ENCODE data around the gene ERO1A. TPM values are rescaled to one million over a fixed set of nuclear protein-coding genes. Genes with fewer than 3 reads are reported as not detected.

The ERO1A gene
- total RNA-seq, 2 donors from 2014 or later: 142 to 146 TPM

GRCh38 chr14:52610187-52610586 lies 85.2 kb downstream of the ERO1A start:
- no peak for DNase-seq (ENCODE audit: low spot score)
- no peak for ATAC-seq
- no peaks in the 10 kb centered on the region for H3K4me1 Mint-ChIP-seq (ENCODE audit: low read depth in 2 of 2)
- no peak overlapping the region for H3K4me3 Mint-ChIP-seq
- no peaks in the 10 kb centered on the region for H3K9me3 Mint-ChIP-seq
- peaks cover 2% of the 10 kb centered on the region for H3K36me3 Mint-ChIP-seq
- peaks cover 2 to 7% of the 10 kb centered on the region in 2 donors for H3K27me3 Mint-ChIP-seq
- H3K27ac Mint-ChIP-seq: no peak overlapping the region

- DNase-seq (ENCODE audit: low spot score) (no peak), ATAC-seq (no peak)
- H3K36me3 Mint-ChIP-seq: peaks cover 6% of the 10 kb centered on the region
- no peak overlapping the region for H3K27ac Mint-ChIP-seq
- H3K9me3 Mint-ChIP-seq: no peaks in the 10 kb centered on the region
- no peaks in the 10 kb centered on the region for H3K4me1 Mint-ChIP-seq (ENCODE audit: low read depth in 2 of 2)
- H3K4me3 Mint-ChIP-seq: no peak overlapping the region
- H3K27me3 Mint-ChIP-seq: peaks cover 2 to 7% of the 10 kb centered on the region in 2 donors
These were observed 85.8 kb downstream of the ERO1A start for GRCh38 chr14:52609445-52610044.

GRCh38 chr14:52607061-52607460 lies 88.3 kb downstream of the ERO1A start:
- no peak overlapping the region for H3K4me3 Mint-ChIP-seq
- H3K36me3 Mint-ChIP-seq: peaks cover 6% of the 10 kb centered on the region
- ATAC-seq (no peak), DNase-seq (ENCODE audit: low spot score) (no peak)
- H3K27ac Mint-ChIP-seq: no peak overlapping the region
- peaks cover 4% of the 10 kb centered on the region in 2 donors for H3K4me1 Mint-ChIP-seq (ENCODE audit: low read depth in 2 of 2)
- no peaks in the 10 kb centered on the region for H3K9me3 Mint-ChIP-seq
- peaks cover 2 to 12% of the 10 kb centered on the region in 2 donors for H3K27me3 Mint-ChIP-seq

- Mint-ChIP-seq H3K9me3 (no peaks in the 10 kb centered on the region), H3K4me1 (ENCODE audit: low read depth in 2 of 2) (peaks cover 4% of the 10 kb centered on the region in 2 donors), H3K36me3 (peaks cover 6% of the 10 kb centered on the region), H3K27me3 (peaks cover under 1 to 5% of the 10 kb centered on the region in 2 donors), H3K4me3 (no peak overlapping the region), H3K27ac (no peak overlapping the region)
- DNase-seq (ENCODE audit: low spot score) (no peak), ATAC-seq (no peak)
These were observed 93.2 kb downstream of the ERO1A start for GRCh38 chr14:52602131-52602530.

- no peak for ATAC-seq
- Mint-ChIP-seq H3K36me3 (peaks cover 10% of the 10 kb centered on the region), H3K27me3 (peaks cover 3 to 13% of the 10 kb centered on the region in 2 donors), H3K9me3 (no peaks in the 10 kb centered on the region), H3K27ac (no peak overlapping the region), H3K4me3 (no peak overlapping the region), H3K4me1 (ENCODE audit: low read depth in 2 of 2) (peaks cover 4% of the 10 kb centered on the region in 2 donors)
- no peak for DNase-seq (ENCODE audit: low spot score)
These were observed 95.4 kb downstream of the ERO1A start for GRCh38 chr14:52599974-52600373.

- no peak for ATAC-seq
- H3K27me3 Mint-ChIP-seq: peaks cover 6 to 19% of the 10 kb centered on the region in 2 donors
- H3K4me1 Mint-ChIP-seq (ENCODE audit: low read depth in 2 of 2): peaks cover 4% of the 10 kb centered on the region in 2 donors
These were observed 96.8 kb downstream of the ERO1A start for GRCh38 chr14:52598568-52598967.

GRCh38 chr14:52596861-52597260 lies 98.5 kb downstream of the ERO1A start:
- no peak for DNase-seq (ENCODE audit: low spot score)
- Mint-ChIP-seq H3K27me3 (peaks cover 6 to 15% of the 10 kb centered on the region in 2 donors), H3K27ac (no peak overlapping the region), H3K36me3 (peaks cover 19% of the 10 kb centered on the region), H3K4me1 (ENCODE audit: low read depth in 2 of 2) (no peaks in the 10 kb centered on the region), H3K4me3 (no peak overlapping the region), H3K9me3 (peaks cover 3% of the 10 kb centered on the region)
- ATAC-seq: no peak

More at GRCh38 chr14:52598568-52598967, 96.8 kb downstream of the ERO1A start:
- no peak for DNase-seq (ENCODE audit: low spot score)
- Mint-ChIP-seq H3K4me3 (no peak overlapping the region), H3K36me3 (peaks cover 14% of the 10 kb centered on the region), H3K9me3 (peaks cover 3% of the 10 kb centered on the region), H3K27ac (no peak overlapping the region)

GRCh38 chr14:52596320-52596719 lies 99.0 kb downstream of the ERO1A start:
- H3K4me3 Mint-ChIP-seq: no peak overlapping the region
- ATAC-seq (no peak), DNase-seq (ENCODE audit: low spot score) (no peak)
- H3K27ac Mint-ChIP-seq: no peak overlapping the region
- peaks cover 6 to 15% of the 10 kb centered on the region in 2 donors for H3K27me3 Mint-ChIP-seq
- no peaks in the 10 kb centered on the region for H3K4me1 Mint-ChIP-seq (ENCODE audit: low read depth in 2 of 2)
- H3K36me3 Mint-ChIP-seq: peaks cover 19% of the 10 kb centered on the region
- peaks cover 3% of the 10 kb centered on the region for H3K9me3 Mint-ChIP-seq

- no peak overlapping the region for H3K27ac Mint-ChIP-seq
- H3K36me3 Mint-ChIP-seq: peaks cover 14% of the 10 kb centered on the region
- ATAC-seq (no peak), DNase-seq (ENCODE audit: low spot score) (no peak)
- no peak overlapping the region for H3K4me3 Mint-ChIP-seq
- H3K27me3 Mint-ChIP-seq: peaks cover 7 to 20% of the 10 kb centered on the region in 2 donors
- H3K4me1 Mint-ChIP-seq (ENCODE audit: low read depth in 2 of 2): no peaks in the 10 kb centered on the region
- peaks cover 3% of the 10 kb centered on the region for H3K9me3 Mint-ChIP-seq
These were observed 105.0 kb downstream of the ERO1A start for GRCh38 chr14:52590318-52590717.

Other genes with a start within 250 kb of the ERO1A start
- 10 to 100 TPM in 1 of 2 donors, 1 to 10 TPM in 1; 6.4 to 16.3 TPM for gene TXNDC16, start 143.1 kb downstream of the ERO1A start, total RNA-seq
- under 1 TPM; 0.36 to 0.38 TPM for gene GPR137C, start 142.7 kb downstream of the ERO1A start, total RNA-seq
- gene PSMC6, start 11.6 kb upstream of the ERO1A start, total RNA-seq: 100 to 1,000 TPM; 123 to 129 TPM
- gene STYX, start 34.6 kb upstream of the ERO1A start, total RNA-seq: 10 to 100 TPM; 11.9 to 13.2 TPM
- gene GNPNAT1, start 96.0 kb upstream of the ERO1A start, total RNA-seq: 10 to 100 TPM; 25.9 to 31.4 TPM